HepG2 (cell line): ENCODE measurements around the gene NOC2L. TPM values are rescaled to one million over a fixed set of nuclear protein-coding genes. Genes with fewer than 3 reads are reported as not detected.

Experiments used
- ATAD3A ChIP-seq: sonication (generic); formaldehyde crosslinking; IDR thresholded peaks from 2 replicates; pipeline ENCODE4 v1.4.0; 2020; ENCODE audit warnings: missing genetic modification reagents
- BRD4 ChIP-seq: sonication (generic); formaldehyde crosslinking; IDR thresholded peaks from 2 replicates; pipeline ENCODE4 v1.4.0; 2020; ENCODE audit warnings: missing genetic modification reagents
- DNMT3B ChIP-seq: conservative IDR thresholded peaks from 2 replicates; pipeline ENCODE4 v1.6.1; 2016; ENCODE audit warnings: missing biosample characterization, control low read depth
- FOXM1 ChIP-seq: sonication (generic); formaldehyde crosslinking; IDR thresholded peaks from 2 replicates; pipeline ENCODE4 v1.5.0; 2020; ENCODE audit warnings: missing genetic modification reagents
- HNF4A ChIP-seq: sonication (generic); formaldehyde crosslinking; IDR thresholded peaks from 2 replicates; pipeline ENCODE4 v1.4.0; 2020; ENCODE audit warnings: missing genetic modification reagents
- MATR3 ChIP-seq: sonication (generic); formaldehyde crosslinking; IDR thresholded peaks from 2 replicates; pipeline ENCODE4 v1.4.0; 2020; ENCODE audit warnings: missing genetic modification reagents
- MEIS1 ChIP-seq: sonication (generic); formaldehyde crosslinking; IDR thresholded peaks from 2 replicates; pipeline ENCODE4 v1.9.0; 2021; ENCODE audit warnings: mild to moderate bottlenecking, missing genetic modification reagents, moderate library complexity, borderline replicate concordance
- NCOA1 ChIP-seq: sonication (generic); formaldehyde crosslinking; IDR thresholded peaks from 2 replicates; pipeline ENCODE4 v1.9.0; 2021; ENCODE audit warnings: missing genetic modification reagents
- REL ChIP-seq: sonication (generic); formaldehyde crosslinking; conservative IDR thresholded peaks from 2 replicates; pipeline ENCODE4 v1.8.0; 2022; ENCODE audit warnings: mild to moderate bottlenecking, missing genetic modification reagents, moderate library complexity
- ZBTB44 ChIP-seq: sonication (generic); formaldehyde crosslinking; IDR thresholded peaks from 2 replicates; pipeline ENCODE4 v1.4.0; 2020; ENCODE audit warnings: missing genetic modification reagents
- ZFX ChIP-seq: sonication (generic); formaldehyde crosslinking; IDR thresholded peaks from 2 replicates; pipeline ENCODE4 v1.4.0; 2020; ENCODE audit warnings: mild to moderate bottlenecking, low read depth, missing genetic modification reagents, moderate library complexity
- ZNF234 ChIP-seq: sonication (generic); formaldehyde crosslinking; conservative IDR thresholded peaks from 2 replicates; pipeline ENCODE4 v1.5.1; 2020; ENCODE audit warnings: mild to moderate bottlenecking, missing genetic modification reagents
- ZNF292 ChIP-seq: sonication (generic); formaldehyde crosslinking; IDR thresholded peaks from 2 replicates; pipeline ENCODE4 v1.8.1; 2022; ENCODE audit warnings: mild to moderate bottlenecking, low read depth, missing genetic modification reagents, borderline replicate concordance
- ZNF564 ChIP-seq: sonication (generic); formaldehyde crosslinking; IDR thresholded peaks from 2 replicates; pipeline ENCODE4 v1.8.1; 2023; ENCODE audit warnings: mild to moderate bottlenecking, missing genetic modification reagents
- ZNF740 ChIP-seq: sonication (generic); formaldehyde crosslinking; IDR thresholded peaks from 2 replicates; pipeline ENCODE4 v1.4.0; 2020; ENCODE audit warnings: missing genetic modification reagents
- ZNF768 ChIP-seq: sonication (generic); formaldehyde crosslinking; IDR thresholded peaks from 2 replicates; pipeline ENCODE4 v1.4.0; 2020; ENCODE audit warnings: missing genetic modification reagents
- ZNF782 ChIP-seq: sonication (generic); formaldehyde crosslinking; IDR thresholded peaks from 2 replicates; pipeline ENCODE4 v1.4.0; 2020; ENCODE audit warnings: missing genetic modification reagents, mild to moderate bottlenecking, borderline replicate concordance
- polyA plus RNA-seq, 8 experiments: library from polyadenylated mRNA; depleted of rRNA in 3 of 8; stranded (reverse) in 7 of 8; unstranded in 1 of 8; fragments of >200 nt; fragmentation: Illumina TruSeq in 4 of 8; extraction: Trizol in 4 of 8; gene quantifications; 2 replicates each; pipeline versions ENCODE4 v1.2.1 to v1.2.3, GENCODE V29; 2011 to 2016; ENCODE audit warnings: low read depth in 4 of 8, missing spikeins in 1 of 8, mixed read lengths in 1 of 8; ENCODE audit not compliant: insufficient read depth in 1 of 8
- total RNA-seq, 5 experiments: library from RNA; depleted of rRNA; stranded (reverse); fragments of >200 nt; fragmentation: Illumina TruSeq; extraction: Trizol; gene quantifications; 2 replicates each; pipeline ENCODE4 v1.2.3, GENCODE V29; 2016; ENCODE audit warnings: low read depth in 1 of 5
- TF ChIP-seq, protein P1 (sequence below): sonication (generic); formaldehyde crosslinking; IDR thresholded peaks from one replicate; pipeline ENCODE4 v1.5.1; 2020; ENCODE audit warnings: mild to moderate bottlenecking, missing genetic modification reagents; ENCODE audit errors: not compliant biosample characterization

NOC2L gene
- total and polyA plus RNA-seq, 2 of the 13 experiments (the other 11 are each of a cell fraction or from before 2014, with no cell fraction given): 32.0 to 103 TPM

- TF ChIP-seq MEIS1 (CRISPR knock-in tag) (0 out of 2 replicates have a peak, but pooled peaks have one; percentile 29), ATAD3A (CRISPR knock-in tag) (no peak), ZFX (CRISPR knock-in tag) (peak; percentile 29; the same call in 1 of the 2 replicates), FOXM1 (CRISPR knock-in tag) (no peak), BRD4 (CRISPR knock-in tag) (no peak), MATR3 (CRISPR knock-in tag) (no peak), REL (CRISPR knock-in tag) (no peak), DNMT3B (CRISPR knock-in tag) (no peak), ZNF292 (CRISPR knock-in tag) (no peak), NCOA1 (CRISPR knock-in tag) (no peak), ZNF564 (CRISPR knock-in tag) (no peak), ZBTB44 (no peak), ZNF234 (CRISPR knock-in tag) (no peak), ZNF768 (CRISPR knock-in tag) (no peak), ZNF740 (CRISPR knock-in tag) (no peak), ZNF782 (CRISPR knock-in tag) (no peak), HNF4A (no peak)
- TF ChIP-seq, protein P1, sequence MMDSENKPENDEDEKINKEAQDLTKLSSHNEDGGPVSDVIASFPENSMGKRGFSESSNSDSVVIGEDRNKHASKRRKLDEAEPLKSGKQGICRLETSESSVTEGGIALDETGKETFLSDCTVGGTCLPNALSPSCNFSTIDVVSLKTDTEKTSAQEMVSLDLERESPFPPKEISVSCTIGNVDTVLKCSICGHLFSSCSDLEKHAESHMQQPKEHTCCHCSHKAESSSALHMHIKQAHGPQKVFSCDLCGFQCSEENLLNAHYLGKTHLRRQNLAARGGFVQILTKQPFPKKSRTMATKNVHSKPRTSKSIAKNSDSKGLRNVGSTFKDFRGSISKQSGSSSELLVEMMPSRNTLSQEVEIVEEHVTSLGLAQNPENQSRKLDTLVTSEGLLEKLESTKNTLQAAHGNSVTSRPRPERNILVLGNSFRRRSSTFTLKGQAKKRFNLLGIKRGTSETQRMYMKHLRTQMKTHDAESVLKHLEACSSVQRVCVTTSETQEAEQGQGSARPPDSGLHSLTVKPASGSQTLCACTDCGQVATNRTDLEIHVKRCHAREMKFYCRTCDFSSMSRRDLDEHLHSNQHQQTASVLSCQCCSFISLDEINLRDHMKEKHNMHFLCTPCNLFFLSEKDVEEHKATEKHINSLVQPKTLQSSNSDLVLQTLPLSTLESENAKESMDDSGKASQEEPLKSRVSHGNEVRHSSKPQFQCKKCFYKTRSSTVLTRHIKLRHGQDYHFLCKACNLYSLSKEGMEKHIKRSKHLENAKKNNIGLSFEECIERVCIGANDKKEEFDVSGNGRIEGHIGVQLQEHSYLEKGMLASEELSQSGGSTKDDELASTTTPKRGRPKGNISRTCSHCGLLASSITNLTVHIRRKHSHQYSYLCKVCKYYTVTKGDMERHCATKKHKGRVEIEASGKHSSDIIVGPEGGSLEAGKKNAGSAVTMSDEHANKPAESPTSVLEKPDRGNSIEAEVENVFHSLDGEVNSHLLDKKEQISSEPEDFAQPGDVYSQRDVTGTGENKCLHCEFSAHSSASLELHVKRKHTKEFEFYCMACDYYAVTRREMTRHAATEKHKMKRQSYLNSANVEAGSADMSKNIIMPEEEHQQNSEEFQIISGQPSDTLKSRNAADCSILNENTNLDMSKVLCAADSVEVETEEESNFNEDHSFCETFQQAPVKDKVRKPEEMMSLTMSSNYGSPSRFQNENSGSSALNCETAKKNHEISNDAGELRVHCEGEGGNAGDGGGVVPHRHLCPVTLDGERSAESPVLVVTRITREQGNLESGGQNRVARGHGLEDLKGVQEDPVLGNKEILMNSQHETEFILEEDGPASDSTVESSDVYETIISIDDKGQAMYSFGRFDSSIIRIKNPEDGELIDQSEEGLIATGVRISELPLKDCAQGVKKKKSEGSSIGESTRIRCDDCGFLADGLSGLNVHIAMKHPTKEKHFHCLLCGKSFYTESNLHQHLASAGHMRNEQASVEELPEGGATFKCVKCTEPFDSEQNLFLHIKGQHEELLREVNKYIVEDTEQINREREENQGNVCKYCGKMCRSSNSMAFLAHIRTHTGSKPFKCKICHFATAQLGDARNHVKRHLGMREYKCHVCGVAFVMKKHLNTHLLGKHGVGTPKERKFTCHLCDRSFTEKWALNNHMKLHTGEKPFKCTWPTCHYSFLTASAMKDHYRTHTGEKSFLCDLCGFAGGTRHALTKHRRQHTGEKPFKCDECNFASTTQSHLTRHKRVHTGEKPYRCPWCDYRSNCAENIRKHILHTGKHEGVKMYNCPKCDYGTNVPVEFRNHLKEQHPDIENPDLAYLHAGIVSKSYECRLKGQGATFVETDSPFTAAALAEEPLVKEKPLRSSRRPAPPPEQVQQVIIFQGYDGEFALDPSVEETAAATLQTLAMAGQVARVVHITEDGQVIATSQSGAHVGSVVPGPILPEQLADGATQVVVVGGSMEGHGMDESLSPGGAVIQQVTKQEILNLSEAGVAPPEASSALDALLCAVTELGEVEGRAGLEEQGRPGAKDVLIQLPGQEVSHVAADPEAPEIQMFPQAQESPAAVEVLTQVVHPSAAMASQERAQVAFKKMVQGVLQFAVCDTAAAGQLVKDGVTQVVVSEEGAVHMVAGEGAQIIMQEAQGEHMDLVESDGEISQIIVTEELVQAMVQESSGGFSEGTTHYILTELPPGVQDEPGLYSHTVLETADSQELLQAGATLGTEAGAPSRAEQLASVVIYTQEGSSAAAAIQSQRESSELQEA: no peak
Observed at GRCh38 chr1:928825-929661, 30.0 kb downstream of the NOC2L start (continued).
